HG03571 (cell line): ENCODE data around the gene ZNF878.
"Not testable (repeated sequence)": the region's sequence is repeated elsewhere in the genome, so short reads cannot be mapped to it uniquely, and the experiment has no call there.

Experiments
- ATAC-seq: cut with Tn5 transposase; IDR thresholded peaks from one replicate; pipeline ENCODE4 v1.9.1; 2021; ENCODE audit not compliant: unreplicated experiment

Gene ZNF878

DNA sequence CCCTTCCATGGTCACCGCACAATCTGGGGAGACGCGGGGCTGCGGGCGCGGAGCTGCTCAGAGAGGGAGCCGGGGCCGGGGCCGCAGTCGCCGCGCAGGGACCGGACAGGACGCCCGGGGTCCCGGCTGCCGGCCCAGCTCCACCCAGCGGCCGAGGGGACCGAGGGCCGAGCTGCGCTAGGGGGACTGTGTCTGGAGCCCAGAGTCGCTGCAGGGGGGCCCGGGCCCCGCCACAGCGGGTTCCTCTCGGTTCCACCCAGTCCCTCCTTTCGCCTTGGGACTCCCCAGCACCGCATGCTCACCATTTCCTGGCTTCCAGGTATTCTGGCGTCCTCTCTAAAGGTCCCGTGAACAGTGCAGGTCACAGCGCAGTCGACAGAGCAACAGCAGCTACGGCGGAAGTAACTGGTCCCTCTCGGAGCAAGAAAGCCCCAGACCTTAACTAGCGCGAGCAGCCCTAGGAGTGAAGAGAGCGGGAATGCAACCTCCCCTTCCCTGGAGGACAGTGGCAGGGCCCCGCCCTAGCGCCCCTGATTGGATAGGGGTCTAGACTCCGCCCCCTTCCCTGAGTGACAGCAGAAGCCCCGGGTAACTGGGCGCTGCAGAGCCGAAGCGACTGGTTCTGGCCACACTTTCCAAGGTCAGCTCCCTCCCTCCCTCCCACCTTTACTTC is at the start of gene ZNF878:
TSS of gene ZNF878 (minus strand) at position 465 of the 673 bp plus-strand sequence. CDS start at position 305, 160 bp downstream.
- ATAC-seq, result peak; percentile 61

DNA sequence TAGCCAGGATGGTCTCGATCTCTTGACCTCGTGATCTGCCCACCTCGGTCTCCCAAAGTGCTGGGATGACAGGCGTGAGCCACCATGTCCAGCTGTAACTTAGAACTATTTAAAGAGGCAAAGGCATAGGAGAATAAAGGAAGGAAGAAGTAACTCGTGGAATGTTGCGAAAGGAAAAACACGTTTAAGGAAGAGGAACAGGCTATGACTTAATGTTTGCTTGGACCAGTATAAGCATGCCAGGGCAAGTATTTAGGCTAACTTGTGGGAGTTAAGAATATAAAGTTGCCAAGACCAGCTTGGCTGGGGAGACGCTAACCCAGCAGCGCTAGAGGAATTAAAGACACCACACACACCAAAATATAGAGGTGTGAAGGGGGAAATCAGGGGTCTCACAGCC is 45.3 kb upstream of the ZNF878 start:
- ATAC-seq, result no peak

DNA sequence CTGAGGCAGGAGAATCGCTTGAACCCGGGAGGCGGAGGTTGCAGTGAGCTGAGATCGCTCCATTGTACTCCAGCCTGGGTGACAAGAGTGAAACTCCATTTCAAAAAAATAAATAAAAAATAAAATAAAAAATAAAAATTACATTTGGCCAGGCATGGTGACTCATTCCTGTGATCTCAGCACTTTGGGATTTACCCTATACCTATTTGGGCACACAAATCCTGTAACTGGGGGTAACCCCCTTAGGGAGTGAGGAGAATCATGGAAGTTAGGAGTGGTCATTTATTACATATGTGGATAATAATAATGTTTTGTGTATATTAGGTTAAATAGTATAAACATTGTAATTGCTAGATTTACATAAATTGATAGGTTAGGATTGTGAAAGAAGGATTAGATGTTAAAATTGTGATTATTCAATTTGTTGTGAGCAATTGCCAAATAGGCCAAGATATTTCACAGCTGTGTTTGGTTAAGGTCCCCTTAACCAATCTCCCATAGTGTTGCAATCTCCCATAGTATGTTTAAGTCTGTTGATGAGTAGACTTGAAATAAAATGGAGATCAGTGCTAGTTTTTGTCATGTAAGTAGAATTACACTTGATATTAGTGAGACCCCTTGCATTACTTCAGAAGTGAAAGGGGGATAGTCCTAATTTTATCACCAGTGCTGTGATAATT is 42.5 kb upstream of the ZNF878 start:
- ATAC-seq, result no peak

DNA sequence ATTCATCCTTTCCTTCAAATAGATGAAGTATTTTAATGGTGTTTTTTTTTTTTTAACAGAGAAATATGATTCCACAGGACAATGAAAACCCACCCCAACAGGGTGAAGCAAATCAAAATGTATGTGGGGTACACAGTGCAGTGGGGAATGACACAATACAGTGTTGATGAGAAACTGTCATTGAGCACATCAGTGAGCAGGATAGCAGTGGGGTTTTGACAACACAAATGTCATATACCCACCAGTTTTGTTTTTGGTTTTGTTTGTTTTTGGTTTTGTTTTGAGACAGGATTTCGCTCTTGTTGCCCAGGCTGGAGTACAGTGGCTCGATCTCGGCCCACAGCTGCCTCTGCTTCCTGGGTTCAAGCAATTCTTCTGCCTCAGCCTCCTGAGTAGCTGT is 41.0 kb upstream of the ZNF878 start:
- no peak for ATAC-seq

DNA sequence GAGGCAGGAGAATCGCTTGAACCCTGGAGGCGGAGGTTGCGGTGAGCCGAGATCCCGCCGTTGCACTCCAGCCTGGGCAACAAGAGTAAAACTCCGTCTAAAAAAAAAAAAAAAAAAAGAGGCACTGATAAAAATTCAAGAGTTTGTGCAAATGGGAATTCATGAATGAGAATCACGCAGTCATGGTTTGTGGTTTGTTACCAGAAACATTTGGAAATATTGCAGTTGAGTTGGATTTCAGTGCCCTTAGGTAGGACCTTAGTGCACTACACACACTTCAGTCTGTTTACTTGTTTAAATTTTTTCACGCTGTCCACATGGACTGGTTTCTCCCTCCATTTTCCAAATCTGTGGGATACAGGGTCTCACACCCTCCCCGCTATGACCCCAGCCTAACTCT is 40.2 kb upstream of the ZNF878 start:
- no peak for ATAC-seq

DNA sequence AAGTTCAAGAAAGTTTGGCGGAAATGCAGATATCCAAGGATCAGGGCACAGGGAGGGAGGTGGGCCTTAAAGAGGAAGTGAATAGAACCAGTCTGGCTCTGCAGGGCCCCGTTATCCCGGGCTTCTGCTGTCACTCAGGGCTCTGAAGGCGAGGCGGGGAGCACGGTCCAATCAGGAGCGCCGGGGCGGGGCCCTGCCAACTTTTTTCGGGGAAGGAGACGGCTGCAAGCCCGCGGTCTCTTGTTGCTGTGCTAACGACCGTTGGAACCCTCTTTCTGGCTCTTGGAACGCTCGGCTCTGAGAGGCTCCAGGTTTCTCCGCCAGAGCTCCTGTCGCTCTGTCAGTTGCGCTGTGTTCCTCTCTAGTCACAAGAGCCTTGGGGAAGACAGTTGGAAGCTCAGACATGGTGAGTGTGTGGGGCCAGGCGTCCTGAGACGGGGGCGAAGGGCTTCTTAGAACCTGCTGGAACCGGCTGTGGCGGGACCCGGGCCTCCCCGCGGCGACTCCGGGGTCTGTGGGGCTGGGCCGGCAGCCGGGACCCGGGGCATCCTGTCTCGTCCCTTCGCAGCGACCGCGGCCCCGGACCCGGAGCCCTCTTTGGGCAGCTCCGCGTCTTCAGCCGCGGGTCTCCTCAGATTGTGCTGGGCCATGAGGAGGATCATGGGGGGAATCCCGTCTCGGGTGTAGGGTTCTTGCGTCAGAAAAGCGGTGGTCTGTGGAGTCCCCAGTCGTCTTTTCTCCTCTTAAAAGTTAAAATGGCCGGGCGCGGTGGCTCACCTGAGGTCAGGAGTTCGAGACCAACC is 39.5 kb upstream of the ZNF878 start:
- no peak for ATAC-seq

DNA sequence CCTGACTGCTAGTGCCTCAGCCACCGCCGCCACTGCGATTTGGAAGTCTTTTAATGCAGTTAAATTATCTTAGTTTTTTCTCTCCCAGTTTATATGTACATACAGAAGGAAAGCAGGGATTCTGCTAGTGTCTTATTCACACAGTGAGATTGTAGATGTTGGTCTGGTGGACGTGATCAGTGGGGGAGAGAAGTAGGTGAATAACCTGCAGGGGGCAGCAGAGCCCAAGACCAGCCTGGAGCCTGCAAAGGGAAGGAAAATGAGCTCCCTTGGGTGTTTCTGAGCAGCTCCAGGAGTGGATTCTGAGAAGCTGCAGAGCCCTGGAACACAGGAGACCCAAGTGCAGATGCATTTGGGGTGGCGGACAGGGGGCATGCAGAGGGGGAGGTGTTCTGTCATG is 38.0 kb upstream of the ZNF878 start:
- ATAC-seq, result no peak

DNA sequence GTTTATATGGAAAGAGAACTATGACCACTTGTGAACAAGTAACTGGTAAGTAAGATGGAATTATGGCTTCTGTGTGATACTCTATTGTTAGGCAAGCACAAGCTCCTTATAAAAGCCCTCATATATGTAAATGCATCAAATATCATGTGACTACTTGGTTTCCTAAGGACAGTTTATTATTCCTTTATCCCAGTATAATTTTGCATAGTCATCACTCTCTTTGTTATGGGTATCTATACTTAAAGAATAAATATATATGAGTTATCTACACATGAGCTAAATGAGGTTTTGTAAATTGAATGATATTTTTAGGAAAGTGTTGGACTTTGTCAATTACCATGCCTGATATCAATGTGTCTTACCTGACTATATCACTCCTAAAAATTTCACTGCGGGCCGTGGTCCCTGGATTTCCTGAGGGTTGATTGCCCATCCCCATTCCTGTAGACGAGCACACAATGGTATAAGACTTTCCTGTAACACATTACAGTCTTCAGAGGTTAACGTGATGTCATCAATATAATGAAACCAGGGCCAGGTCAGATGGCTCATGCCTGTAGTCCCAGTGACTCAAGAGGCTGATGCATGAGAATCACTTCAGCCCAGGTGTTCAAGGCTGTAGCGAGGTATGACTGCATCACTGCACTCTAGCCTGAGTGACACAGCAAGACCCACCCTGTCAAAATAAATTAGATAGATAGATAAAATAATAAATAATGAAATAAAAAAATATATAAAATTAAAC is 32.5 kb upstream of the ZNF878 start:
- ATAC-seq, result no peak

DNA sequence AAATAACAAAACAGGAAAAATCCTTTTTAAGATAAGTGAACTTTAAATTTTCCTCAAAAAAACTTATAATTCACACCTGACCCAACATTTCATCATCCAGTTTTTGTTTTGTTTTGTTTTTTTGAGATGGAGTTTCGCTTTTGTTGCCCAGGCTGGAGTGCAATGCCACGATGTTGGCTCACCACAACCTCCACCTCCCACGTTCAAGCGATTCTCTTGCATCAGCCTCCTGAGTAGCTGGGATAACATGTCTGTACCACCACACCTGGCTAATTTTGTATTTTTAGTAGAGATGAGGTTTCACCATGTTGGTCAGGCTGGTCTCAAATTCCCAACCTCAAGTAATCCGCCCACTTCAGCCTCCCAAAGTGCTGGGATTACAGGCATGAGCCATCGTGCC is 30.6 kb upstream of the ZNF878 start:
- ATAC-seq, result not testable (repeated sequence)

DNA sequence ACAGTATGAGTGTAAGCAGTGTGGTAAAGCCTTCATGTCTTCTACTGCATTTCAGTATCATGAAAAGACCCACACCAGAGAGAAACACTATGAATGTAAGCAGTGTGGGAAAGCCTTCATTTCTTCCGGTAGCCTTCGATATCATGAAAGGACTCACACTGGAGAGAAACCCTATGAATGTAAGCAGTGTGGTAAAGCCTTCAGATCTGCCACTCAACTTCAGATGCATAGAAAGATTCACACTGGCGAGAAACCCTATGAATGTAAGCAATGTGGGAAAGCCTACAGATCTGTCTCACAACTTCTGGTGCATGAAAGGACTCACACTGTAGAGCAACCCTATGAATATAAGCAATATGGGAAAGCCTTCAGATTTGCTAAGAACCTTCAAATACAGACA is 24.6 kb upstream of the ZNF878 start:
- no peak for ATAC-seq

DNA sequence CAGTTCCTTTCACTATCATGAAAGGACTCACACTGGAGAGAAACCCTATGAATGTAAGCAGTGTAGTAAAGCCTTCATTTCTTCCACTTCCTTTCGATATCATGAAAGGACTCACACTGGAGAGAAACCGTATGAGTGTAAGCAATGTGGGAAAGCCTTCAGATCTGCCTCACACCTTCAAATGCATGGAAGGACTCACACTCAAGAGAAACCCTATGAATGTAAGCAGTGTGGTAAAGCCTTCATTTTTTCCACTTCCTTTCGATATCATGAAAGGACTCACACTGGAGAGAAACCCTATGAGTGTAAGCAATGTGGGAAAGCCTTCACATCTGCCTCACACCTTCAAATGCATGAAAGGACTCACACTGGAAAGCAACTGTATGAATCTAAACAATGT is 23.6 kb upstream of the ZNF878 start:
- ATAC-seq, result not testable (repeated sequence)

DNA sequence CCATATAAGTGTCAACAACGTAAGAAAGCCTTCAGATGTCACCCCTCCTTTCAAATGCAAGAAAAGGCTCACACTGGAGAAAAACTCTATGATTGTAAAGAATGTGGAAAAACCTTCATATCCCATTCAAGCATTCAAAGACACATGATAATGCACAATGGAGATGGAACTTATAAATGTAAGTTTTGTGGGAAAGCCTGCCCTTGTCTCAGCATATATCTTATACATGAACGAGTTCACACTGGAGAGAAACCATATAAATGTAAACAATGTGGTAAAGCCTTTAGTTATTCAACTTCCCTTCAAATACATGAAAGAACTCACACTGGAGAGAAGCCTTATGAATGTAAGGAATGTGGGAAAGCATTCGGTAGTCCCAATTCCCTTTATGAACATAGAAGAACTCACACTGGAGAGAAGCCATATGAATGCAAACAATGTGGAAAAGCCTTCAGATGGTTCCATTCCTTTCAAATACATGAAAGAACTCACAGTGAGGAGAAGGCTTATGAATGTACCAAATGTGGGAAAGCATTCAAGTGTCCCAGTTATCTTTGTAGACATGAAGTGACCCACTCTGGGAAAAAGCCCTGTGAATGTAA is 22.9 kb upstream of the ZNF878 start:
- no peak for ATAC-seq

DNA sequence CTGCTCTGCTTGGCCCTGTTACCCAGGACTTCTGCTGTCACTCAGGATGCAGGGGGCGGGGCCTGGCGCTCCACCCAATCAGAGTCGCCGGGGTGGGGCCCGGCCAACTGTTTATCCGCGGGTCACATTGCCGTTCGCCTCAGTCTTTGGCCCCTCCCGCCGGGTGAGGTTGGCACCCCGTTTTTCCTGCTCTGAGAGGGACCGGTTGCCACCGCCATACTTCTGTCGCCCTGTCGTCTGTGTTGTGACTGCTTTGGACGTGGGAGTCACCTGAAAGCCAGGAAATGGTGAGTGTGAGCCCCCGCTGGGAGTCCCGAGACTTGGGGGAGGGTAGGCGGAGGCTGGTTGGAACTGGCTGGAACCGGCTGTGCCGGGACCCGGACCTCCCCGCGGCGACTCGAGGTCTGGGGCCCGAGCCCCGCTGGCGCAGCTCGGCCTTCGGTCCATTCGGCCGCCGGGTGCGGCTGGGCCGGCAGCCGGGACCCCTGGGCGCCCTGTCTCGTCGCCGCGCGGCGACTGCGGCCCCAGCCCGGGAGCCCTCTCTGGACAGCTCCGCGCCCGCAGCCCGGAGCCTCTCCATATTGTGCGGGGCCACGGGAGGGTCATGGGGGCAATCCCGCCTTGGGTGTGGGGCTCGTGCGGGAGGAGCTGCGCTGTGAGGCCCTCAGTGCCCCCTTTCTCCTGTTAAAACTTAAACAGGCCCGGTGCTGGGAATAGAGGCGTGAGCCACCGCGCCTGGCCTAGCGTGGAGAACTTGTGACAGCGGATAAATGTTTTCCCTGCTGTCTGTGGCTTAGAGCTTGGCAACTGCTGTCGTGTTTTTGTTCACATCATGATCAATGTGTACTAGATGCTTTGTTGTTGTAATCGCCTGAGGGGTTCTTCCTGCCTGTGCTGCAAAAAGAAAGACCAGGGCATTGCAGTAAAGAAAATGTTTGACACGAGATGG is 12.1 kb upstream of the ZNF878 start, which contains the start of gene ZNF844:
TSS of gene ZNF844 (plus strand) at position 142 of the 949 bp plus-strand sequence. CDS start at position 285, 143 bp downstream.
- no peak for ATAC-seq

DNA sequence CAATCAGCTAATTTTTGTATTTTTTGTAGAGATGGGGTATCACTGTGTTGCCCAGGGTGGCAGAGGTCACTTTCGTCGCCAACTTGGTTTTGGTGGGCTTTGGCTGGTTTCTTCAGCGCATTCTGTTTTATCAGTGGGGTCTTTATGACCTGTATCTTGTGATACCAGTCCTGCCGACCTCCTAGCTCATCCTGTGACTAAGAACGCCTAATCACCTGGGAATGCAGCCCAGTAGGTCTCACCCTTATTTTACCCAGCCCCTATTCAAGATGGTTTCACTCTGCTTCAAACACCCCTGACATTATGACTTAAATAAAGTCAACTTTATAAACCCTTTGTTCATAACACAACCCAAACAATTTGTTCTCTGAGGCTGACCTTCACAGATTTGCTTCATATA is 3.0 kb upstream of the ZNF878 start:
- no peak for ATAC-seq

DNA sequence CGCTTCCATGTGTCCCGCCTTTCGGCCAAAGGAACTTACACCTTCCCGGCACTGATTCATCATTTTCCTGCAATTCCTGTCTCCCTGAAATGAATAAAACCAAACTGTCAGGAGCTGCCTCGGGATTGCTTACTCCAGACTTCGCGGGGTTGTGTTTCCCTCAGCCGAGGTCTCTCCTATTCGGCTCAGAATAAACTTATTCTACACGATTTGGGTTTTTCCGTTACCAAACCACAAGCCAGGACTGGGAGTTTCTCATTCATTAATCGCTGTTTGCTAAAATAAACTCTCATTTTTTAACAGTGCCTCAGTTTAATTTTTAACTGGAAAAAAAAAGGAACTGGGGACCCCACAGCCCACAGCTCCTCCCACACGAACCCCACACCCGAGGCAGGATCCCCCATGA is 667 bp downstream of the ZNF878 start:
- ATAC-seq, result no peak

DNA sequence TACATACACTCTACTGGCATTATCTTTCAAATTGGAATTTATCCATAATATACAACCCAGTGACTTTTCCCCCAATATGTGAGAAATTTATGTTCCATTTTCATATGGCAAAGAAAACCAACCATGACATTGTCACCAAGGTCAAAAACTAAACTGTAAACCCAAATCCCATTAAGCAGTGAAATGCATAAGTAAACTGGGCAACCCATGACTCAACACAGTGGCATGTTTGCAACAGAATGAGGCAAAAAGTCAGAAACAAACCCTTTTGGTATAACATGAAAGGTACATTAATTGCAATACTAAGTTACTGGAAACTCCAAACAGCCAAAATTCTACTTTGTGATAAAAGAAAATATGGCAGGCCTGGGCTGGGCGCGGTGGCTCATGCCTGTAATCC is 4.9 kb downstream of the ZNF878 start:
- no peak for ATAC-seq

DNA sequence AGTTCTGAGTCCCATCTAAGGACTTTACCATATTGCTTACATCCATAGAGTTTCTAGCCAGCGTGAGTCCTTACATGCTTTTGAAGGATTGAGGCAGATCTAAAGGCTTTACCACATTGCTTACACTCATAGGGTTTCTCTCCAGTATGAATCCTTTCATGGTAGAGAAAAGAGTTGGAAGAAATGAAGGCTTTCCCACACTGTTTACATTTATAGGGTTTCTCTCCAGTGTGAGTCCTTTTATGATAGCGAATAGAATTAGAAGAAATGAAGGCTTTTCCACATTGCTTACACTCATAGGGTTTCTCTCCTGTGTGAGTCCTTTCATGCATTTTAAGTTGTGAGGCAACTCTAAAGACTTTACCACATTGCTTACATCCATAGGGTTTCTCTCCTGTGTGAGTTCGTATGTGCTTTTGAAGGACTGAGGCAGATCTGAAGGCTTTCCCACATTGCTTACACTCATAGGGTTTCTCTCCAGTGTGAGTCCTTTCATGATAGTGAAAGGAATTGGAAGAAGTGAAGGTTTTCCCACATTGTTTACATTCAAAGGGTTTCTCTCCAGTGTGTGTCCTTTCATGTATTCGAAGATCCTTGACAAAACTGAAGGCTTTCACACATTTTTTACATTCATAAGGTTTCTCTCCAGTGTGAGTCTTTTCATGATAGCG is 8.9 kb downstream of the ZNF878 start:
- ATAC-seq, result no peak

DNA sequence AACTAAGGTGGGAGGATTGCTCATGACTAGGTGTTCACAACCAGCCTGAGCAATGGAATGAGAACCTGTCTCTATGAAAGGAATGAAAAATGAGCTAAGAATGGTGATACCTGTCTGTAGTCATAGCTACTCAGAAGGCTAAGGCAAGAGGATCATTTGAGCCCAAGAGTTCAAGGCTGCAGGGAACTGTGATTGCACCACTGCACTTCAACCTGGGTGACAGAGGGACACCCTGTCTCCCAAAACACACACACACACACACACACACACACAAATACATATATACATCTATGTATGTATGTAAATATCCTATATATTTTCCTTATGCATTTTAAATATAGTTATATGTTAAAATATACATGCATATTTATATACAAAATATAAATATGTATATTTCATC is 9.9 kb downstream of the ZNF878 start:
- no peak for ATAC-seq
